ENCODE measurements around the gene RASA3. TPM values are rescaled to one million over a fixed set of nuclear protein-coding genes. Genes with fewer than 3 reads are reported as not detected.

RASA3 gene
- total RNA-seq, 1 donor, result 78.9 TPM

GRCh38 chr13:113968463-113969310 is 163.7 kb downstream of the RASA3 start:
- Histone ChIP-seq H3K4me3 (ENCODE audit: low read length) (no peak overlapping the region), H3K27me3 (ENCODE audit: insufficient read depth, low read length) (no peaks in the 10 kb centered on the region), H3K9me3 (ENCODE audit: low read depth, low read length) (no peaks in the 10 kb centered on the region), H3K4me1 (ENCODE audit: insufficient read depth, low read length) (no peaks in the 10 kb centered on the region)

DNA sequence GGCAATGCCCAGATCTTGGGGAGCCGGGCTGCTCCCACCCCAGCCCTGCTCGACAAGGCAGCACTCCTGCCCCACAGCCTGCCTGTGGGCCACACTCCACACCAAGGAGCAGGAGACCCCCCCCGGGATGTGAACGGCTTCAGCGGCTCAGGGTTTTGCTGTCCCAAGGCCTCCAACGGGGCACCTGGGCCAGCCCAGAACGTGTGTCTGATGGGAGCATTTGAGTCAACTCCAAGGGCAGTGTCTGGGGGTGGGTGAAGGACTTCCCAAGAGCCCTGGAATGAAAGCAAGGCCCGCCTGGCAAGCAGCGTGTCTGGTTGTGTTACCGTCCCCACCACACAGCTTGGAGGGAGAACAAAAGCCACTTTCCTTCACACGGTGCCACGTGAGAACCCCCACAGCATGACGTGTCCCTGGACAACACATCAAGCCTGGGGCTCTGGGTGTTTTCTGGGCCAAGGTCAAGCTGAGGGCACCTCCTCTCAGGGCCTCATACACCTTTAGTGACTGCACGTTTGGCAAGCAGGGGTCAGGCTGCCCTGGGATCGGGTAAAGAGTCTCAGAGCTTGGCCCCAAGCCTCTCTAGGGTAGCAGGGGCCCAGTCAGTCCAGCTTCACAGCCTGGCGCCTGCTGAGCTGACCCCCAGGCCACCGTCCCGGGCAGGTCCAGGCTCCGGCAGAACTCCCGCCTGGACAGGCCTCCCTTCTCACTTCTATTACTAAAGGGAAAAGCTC is 164.5 kb downstream of the RASA3 start:
- Histone ChIP-seq H3K27me3 (ENCODE audit: insufficient read depth, low read length) (no peaks in the 10 kb centered on the region), H3K9me3 (ENCODE audit: low read depth, low read length) (no peaks in the 10 kb centered on the region), H3K4me3 (ENCODE audit: low read length) (no peak overlapping the region), H3K4me1 (ENCODE audit: insufficient read depth, low read length) (no peaks in the 10 kb centered on the region)

- H3K27me3 ChIP-seq (ENCODE audit: insufficient read depth, low read length), result no peaks in the 10 kb centered on the region
- no peaks in the 10 kb centered on the region for H3K9me3 ChIP-seq (ENCODE audit: low read depth, low read length)
- H3K4me1 ChIP-seq (ENCODE audit: insufficient read depth, low read length), result no peaks in the 10 kb centered on the region
- H3K4me3 ChIP-seq (ENCODE audit: low read length), result no peak overlapping the region
Measured at GRCh38 chr13:113967206-113967720, 165.2 kb downstream of the RASA3 start.

DNA sequence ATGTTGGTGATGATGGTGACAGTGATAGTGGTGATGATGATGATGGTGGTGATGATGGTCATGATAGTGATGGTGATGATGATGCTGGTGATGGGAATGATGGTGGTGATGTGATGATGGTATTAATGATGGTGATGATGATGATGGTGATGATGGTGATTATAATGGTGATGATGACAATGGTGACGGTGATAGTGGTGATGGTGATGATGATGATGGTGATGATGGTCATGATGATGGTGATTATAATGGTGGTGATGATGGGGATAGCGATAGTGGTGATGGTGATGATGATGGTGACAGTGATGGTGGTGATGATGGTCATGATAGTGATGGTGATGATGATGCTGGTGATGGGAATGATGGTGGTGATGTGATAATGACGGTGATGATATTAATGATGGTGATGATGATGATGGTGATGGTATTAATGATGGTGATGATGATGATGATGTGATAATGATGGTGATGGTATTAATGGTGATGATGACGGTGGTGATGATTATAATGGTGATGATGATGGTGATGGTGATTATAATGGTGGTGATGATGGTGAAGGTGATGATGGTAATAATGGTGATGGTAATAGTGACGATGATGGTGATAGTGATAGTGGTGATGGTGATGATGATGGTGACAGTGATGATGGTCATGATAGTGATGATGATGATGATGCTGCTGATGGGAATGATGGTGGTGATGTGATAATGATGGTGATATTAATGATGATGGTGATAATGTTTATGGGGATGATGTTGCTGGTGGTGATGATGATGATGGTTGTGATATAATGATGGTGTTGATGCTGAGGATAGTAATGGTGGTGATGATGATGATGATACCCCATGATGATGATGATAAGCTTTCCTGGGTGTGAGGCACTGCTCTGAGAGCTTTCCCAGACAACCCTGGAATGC is 166.2 kb downstream of the RASA3 start:
- Histone ChIP-seq H3K4me1 (ENCODE audit: insufficient read depth, low read length) (no peaks in the 10 kb centered on the region), H3K4me3 (ENCODE audit: low read length) (no peak overlapping the region), H3K27me3 (ENCODE audit: insufficient read depth, low read length) (no peaks in the 10 kb centered on the region), H3K9me3 (ENCODE audit: low read depth, low read length) (no peaks in the 10 kb centered on the region)

DNA sequence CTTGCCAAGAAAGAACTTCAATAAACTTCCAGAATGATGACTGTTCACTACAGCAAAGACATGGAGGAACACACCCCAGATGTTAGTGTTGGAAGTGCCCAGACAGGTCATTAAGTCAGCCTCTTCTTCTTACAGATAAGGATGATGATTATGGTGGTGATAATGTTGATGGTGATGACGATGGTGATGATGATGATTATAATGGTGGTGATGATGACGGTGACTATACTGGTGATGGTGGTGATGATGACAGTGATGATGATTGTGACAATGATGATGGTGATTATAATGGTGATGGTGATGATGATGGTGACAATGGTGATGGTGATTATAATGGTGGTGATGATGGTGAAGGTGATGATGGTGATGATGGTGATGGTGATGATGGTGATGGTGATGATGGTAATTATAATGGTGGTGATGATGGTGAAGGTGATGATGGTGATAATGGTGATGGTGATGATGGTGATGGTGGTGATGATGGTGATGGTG is 167.0 kb downstream of the RASA3 start:
- Histone ChIP-seq H3K4me3 (ENCODE audit: low read length) (no peak overlapping the region), H3K9me3 (ENCODE audit: low read depth, low read length) (no peaks in the 10 kb centered on the region), H3K27me3 (ENCODE audit: insufficient read depth, low read length) (no peaks in the 10 kb centered on the region), H3K4me1 (ENCODE audit: insufficient read depth, low read length) (no peaks in the 10 kb centered on the region)

- Histone ChIP-seq H3K4me1 (ENCODE audit: insufficient read depth, low read length) (no peaks in the 10 kb centered on the region), H3K27me3 (ENCODE audit: insufficient read depth, low read length) (no peaks in the 10 kb centered on the region), H3K9me3 (ENCODE audit: low read depth, low read length) (peaks cover 2% of the 10 kb centered on the region), H3K4me3 (ENCODE audit: low read length) (no peak overlapping the region)
Measured at GRCh38 chr13:113964251-113964995, 168.0 kb downstream of the RASA3 start.

DNA sequence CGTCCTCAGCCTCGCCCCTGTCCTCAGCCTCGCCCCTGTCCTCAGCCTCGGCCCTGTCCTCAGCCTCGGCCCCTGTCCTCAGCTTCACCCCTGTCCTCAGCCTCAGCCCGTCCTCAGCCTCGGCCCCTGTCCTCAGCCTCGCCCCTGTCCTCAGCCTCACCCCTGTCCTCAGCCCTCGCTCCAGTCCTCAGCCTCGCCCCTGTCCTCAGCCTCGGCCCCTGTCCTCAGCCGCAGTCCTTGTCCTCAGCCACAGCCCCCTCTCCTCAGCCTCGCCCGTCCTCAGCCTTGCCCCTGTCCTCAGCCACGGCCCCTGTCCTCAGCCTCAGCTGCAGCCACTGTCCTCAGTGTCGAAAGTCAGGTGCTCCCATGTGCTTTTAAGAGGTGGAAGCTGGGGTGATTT is 169.0 kb downstream of the RASA3 start:
- Histone ChIP-seq H3K4me1 (ENCODE audit: insufficient read depth, low read length) (no peaks in the 10 kb centered on the region), H3K9me3 (ENCODE audit: low read depth, low read length) (peaks cover 4% of the 10 kb centered on the region), H3K27me3 (ENCODE audit: insufficient read depth, low read length) (no peaks in the 10 kb centered on the region), H3K4me3 (ENCODE audit: low read length) (no peak overlapping the region)

- H3K4me3 ChIP-seq (ENCODE audit: low read length), result no peak overlapping the region
- peaks cover 4% of the 10 kb centered on the region for H3K9me3 ChIP-seq (ENCODE audit: low read depth, low read length)
- H3K27me3 ChIP-seq (ENCODE audit: insufficient read depth, low read length), result no peaks in the 10 kb centered on the region
- H3K4me1 ChIP-seq (ENCODE audit: insufficient read depth, low read length), result no peaks in the 10 kb centered on the region
Measured at GRCh38 chr13:113962975-113963374, 169.4 kb downstream of the RASA3 start.

- H3K4me3 ChIP-seq (ENCODE audit: low read length), result no peak overlapping the region
- peaks cover 4% of the 10 kb centered on the region for H3K9me3 ChIP-seq (ENCODE audit: low read depth, low read length)
- no peaks in the 10 kb centered on the region for H3K27me3 ChIP-seq (ENCODE audit: insufficient read depth, low read length)
- H3K4me1 ChIP-seq (ENCODE audit: insufficient read depth, low read length), result no peaks in the 10 kb centered on the region
Measured at GRCh38 chr13:113962386-113962785, 170.0 kb downstream of the RASA3 start.

- no peak overlapping the region for H3K4me3 ChIP-seq (ENCODE audit: low read length)
- H3K9me3 ChIP-seq (ENCODE audit: low read depth, low read length), result peaks cover 4% of the 10 kb centered on the region
- H3K27me3 ChIP-seq (ENCODE audit: insufficient read depth, low read length), result no peaks in the 10 kb centered on the region
- H3K4me1 ChIP-seq (ENCODE audit: insufficient read depth, low read length), result no peaks in the 10 kb centered on the region
Measured at GRCh38 chr13:113960276-113960948, 172.0 kb downstream of the RASA3 start.

GRCh38 chr13:113959198-113959597 is 173.2 kb downstream of the RASA3 start:
- H3K4me1 ChIP-seq (ENCODE audit: insufficient read depth, low read length), result no peaks in the 10 kb centered on the region
- H3K27me3 ChIP-seq (ENCODE audit: insufficient read depth, low read length), result no peaks in the 10 kb centered on the region
- peaks cover 4% of the 10 kb centered on the region for H3K9me3 ChIP-seq (ENCODE audit: low read depth, low read length)
- H3K4me3 ChIP-seq (ENCODE audit: low read length), result no peak overlapping the region

DNA sequence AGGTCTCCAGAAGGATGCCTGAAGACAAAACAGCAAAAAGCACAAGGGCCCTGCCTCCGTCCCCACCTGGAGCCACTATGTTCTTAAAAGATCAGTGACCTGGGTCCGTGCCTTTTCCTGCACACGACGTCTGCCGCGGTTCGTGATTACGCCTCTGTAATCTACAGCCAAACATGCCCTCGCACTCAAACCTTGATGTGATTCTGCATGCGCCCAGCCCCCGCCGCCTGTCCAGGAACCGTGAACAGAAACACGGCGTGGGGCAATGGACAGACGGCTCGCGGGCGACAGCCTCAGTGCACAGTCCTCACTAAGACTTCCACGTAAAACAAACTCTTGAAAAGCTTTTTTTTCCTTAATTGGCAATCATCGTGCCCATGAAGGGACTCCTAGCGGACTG is 174.1 kb downstream of the RASA3 start:
- no peak overlapping the region for H3K4me3 ChIP-seq (ENCODE audit: low read length)
- H3K27me3 ChIP-seq (ENCODE audit: insufficient read depth, low read length), result no peaks in the 10 kb centered on the region
- peaks cover 4% of the 10 kb centered on the region for H3K9me3 ChIP-seq (ENCODE audit: low read depth, low read length)
- H3K4me1 ChIP-seq (ENCODE audit: insufficient read depth, low read length), result no peaks in the 10 kb centered on the region

GRCh38 chr13:113956571-113956970 is 175.9 kb downstream of the RASA3 start:
- Histone ChIP-seq H3K27me3 (ENCODE audit: insufficient read depth, low read length) (no peaks in the 10 kb centered on the region), H3K4me3 (ENCODE audit: low read length) (no peak overlapping the region), H3K4me1 (ENCODE audit: insufficient read depth, low read length) (peaks cover 1% of the 10 kb centered on the region), H3K9me3 (ENCODE audit: low read depth, low read length) (peaks cover 4% of the 10 kb centered on the region)

All from mononuclear cell (primary cell).